ENCODE results near the gene SCT.

DNA sequence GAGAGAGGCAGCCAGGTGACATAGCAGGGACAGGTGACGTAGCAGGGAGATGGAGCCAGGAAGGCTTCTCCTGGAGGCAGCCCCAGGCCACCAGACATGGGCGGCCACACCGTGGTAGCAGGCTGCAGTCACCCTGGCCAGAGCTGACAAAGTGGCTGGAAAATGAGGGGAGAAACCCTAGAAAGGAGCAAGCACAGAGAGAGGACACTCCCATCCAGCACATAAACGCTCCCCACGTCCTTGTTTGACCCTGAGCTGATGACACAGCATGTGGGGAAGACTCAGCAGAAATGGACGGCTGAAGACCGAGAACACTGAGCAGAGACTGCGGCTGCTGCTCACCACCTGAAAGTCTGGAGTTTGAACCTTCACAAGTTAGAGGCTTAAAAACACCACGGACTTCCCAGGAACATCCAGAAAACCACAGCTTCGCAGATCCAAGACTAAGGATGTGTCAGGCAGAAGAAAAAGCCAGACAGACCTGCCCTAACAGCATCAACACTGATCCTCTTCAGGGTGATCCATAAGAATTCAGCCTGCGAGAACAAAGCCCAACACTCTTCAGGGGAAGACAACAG is 38.8 kb upstream of the SCT start:
- TF ChIP-seq, protein P1, sequence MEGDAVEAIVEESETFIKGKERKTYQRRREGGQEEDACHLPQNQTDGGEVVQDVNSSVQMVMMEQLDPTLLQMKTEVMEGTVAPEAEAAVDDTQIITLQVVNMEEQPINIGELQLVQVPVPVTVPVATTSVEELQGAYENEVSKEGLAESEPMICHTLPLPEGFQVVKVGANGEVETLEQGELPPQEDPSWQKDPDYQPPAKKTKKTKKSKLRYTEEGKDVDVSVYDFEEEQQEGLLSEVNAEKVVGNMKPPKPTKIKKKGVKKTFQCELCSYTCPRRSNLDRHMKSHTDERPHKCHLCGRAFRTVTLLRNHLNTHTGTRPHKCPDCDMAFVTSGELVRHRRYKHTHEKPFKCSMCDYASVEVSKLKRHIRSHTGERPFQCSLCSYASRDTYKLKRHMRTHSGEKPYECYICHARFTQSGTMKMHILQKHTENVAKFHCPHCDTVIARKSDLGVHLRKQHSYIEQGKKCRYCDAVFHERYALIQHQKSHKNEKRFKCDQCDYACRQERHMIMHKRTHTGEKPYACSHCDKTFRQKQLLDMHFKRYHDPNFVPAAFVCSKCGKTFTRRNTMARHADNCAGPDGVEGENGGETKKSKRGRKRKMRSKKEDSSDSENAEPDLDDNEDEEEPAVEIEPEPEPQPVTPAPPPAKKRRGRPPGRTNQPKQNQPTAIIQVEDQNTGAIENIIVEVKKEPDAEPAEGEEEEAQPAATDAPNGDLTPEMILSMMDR (IDR thresholded peaks at IDR 0.05), result peak in 1 of 4 experiments; percentile 5
- TF ChIP-seq POLR2A (IDR thresholded peaks at IDR 0.05), result no peak
- peak; percentile 88 for TF ChIP-seq POLR2AphosphoS5 (IDR thresholded peaks at IDR 0.05)
